Immature natural killer cell (primary cell): Measurements from ENCODE around the gene ABCC8. TPM values are rescaled to one million over a fixed set of nuclear protein-coding genes. Genes with fewer than 3 reads are reported as not detected.

ENCODE experiments used
- DNase-seq, 3 donors: peaks; one replicate each; pipeline ENCODE4 v3.0.0; 2022; ENCODE audit warnings: mixed read lengths in 1 of 3
- H3K27ac Mint-ChIP-seq, 6 donors: one replicate each; pipeline ENCODE4 v1.8.0; 2020; ENCODE audit warnings: mixed read lengths in 6 of 6, mild to moderate bottlenecking in 5 of 6, inconsistent platforms in 4 of 6, moderate library complexity in 3 of 6
- H3K27me3 Mint-ChIP-seq, 3 donors: one replicate each; pipeline ENCODE4 v1.8.0; 2020 to 2021; ENCODE audit warnings: low read depth in 3 of 3, mild to moderate bottlenecking in 3 of 3, mixed read lengths in 3 of 3, moderate library complexity in 3 of 3, inconsistent platforms in 1 of 3
- H3K36me3 Mint-ChIP-seq, 3 donors: one replicate each; pipeline ENCODE4 v1.8.0; 2020; ENCODE audit warnings: mixed read lengths in 3 of 3, inconsistent platforms in 2 of 3, mild to moderate bottlenecking in 2 of 3
- H3K4me1 Mint-ChIP-seq, 2 donors: one replicate each; pipeline ENCODE4 v1.8.0; 2020; ENCODE audit warnings: inconsistent platforms in 2 of 2, mild to moderate bottlenecking in 2 of 2, mixed read lengths in 2 of 2, moderate library complexity in 1 of 2
- H3K4me3 Mint-ChIP-seq, 5 donors: one replicate each; pipeline ENCODE4 v1.8.0; 2020; ENCODE audit warnings: mild to moderate bottlenecking in 5 of 5, mixed read lengths in 5 of 5, inconsistent platforms in 3 of 5, moderate library complexity in 3 of 5
- H3K9me3 Mint-ChIP-seq, 6 donors: one replicate each; pipeline ENCODE4 v1.8.0; 2020; ENCODE audit warnings: mild to moderate bottlenecking in 6 of 6, mixed read lengths in 6 of 6, inconsistent platforms in 4 of 6, moderate library complexity in 3 of 6
- polyA plus RNA-seq, 3 donors: library from polyadenylated mRNA; unstranded; fragments of 300-500 nt; fragmentation: Illumina TruSeq; gene quantifications; one replicate each; pipeline ENCODE4 v1.2.3, GENCODE V29; 2021

The ABCC8 gene
- polyA plus RNA-seq, 3 donors from 2014 or later, result not detected

DNA sequence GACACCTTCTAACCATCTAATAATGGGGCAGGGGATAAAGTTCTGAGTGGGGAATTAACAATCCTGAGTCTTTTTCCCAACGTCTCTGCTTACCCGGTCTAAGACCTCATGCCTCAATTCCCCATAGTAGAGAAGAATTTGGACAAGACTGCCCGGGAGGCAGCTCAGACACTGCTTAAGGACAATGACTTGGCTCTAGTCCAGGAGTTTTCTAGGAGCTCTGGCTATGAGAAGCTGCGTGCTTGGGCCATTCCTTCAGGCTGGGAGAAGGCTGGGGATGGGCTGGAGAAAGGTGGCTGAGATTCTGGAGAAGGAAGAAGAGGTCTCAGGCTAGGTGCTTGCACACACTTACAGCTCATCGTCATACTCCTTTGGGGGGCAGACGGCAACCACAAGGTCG, 19.8 kb upstream of the ABCC8 start:
- Mint-ChIP-seq H3K4me3 (no peak overlapping the region), H3K9me3 (no peaks in the 10 kb centered on the region), H3K36me3 (no peaks in the 10 kb centered on the region), H3K4me1 (no peaks in the 10 kb centered on the region), H3K27ac (no peak overlapping the region), H3K27me3 (peaks cover 0 to 7% (median 5%) of the 10 kb centered on the region in 3 donors)
- DNase-seq, result no peak

GRCh38 chr11:17494019-17494418, 17.4 kb upstream of the ABCC8 start:
- Mint-ChIP-seq H3K27me3 (peaks cover 0 to 10% (median 3%) of the 10 kb centered on the region in 3 donors), H3K27ac (no peak overlapping the region), H3K36me3 (no peaks in the 10 kb centered on the region), H3K4me3 (no peak overlapping the region), H3K4me1 (no peaks in the 10 kb centered on the region), H3K9me3 (no peaks in the 10 kb centered on the region)
- no peak for DNase-seq

GRCh38 chr11:17490938-17491337, 14.3 kb upstream of the ABCC8 start:
- Mint-ChIP-seq H3K4me3 (no peak overlapping the region), H3K27me3 (peaks cover 0 to 10% (median 3%) of the 10 kb centered on the region in 3 donors), H3K9me3 (no peaks in the 10 kb centered on the region), H3K27ac (peak overlapping the region in 1 of 6 donors; percentile 31), H3K36me3 (no peaks in the 10 kb centered on the region), H3K4me1 (no peaks in the 10 kb centered on the region)
- DNase-seq, result no peak

DNA sequence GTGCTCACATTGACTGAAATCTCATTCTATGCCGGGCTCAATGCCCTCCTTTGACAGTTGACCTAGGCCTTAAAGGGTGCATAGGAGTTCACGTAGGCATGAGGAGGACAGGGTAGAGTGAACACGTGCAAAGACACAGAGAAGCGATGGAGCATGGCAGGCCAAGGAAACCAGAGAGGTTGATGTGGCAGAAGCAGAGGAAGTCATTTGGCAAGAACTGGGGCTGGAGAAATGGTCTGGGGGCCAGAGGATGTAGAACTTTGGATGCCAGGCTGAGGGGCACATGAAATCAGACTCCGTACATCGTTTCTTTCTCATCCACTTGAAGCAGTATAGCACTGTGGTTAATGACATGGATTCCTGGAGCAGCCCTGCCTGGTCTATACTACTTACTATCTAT, 13.6 kb upstream of the ABCC8 start:
- H3K27ac Mint-ChIP-seq, result no peak overlapping the region
- H3K9me3 Mint-ChIP-seq, result no peaks in the 10 kb centered on the region
- H3K36me3 Mint-ChIP-seq, result no peaks in the 10 kb centered on the region
- H3K4me1 Mint-ChIP-seq, result no peaks in the 10 kb centered on the region
- peaks cover 0 to 8% (median 4%) of the 10 kb centered on the region in 3 donors for H3K27me3 Mint-ChIP-seq
- DNase-seq, result no peak
- no peak overlapping the region for H3K4me3 Mint-ChIP-seq

DNA sequence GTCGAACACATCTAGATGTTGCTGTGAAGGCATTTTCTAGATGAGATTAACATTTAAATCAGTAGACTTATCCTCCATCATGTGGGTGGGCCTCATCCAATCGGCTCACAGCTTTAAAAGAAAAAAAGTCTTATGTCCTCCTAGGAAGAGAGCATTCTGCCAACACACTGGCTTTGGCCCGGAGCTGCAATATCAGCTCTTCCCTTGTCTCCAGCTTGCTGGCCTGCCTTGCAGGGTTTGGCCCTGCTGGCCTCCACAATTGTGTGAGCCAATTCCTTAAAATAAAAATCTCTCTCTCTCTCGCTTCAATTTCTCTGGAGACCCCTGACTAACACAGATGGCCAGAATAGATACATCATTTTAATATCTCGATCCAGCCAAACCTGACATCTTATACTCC, 13.1 kb upstream of the ABCC8 start:
- H3K4me1 Mint-ChIP-seq, result no peaks in the 10 kb centered on the region
- H3K36me3 Mint-ChIP-seq, result no peaks in the 10 kb centered on the region
- H3K27ac Mint-ChIP-seq, result no peak overlapping the region
- peaks cover 0 to 8% (median 4%) of the 10 kb centered on the region in 3 donors for H3K27me3 Mint-ChIP-seq
- H3K4me3 Mint-ChIP-seq, result no peak overlapping the region
- no peak for DNase-seq
- no peaks in the 10 kb centered on the region for H3K9me3 Mint-ChIP-seq

- Mint-ChIP-seq H3K27ac (no peak overlapping the region), H3K27me3 (peaks cover 0 to 6% (median 5%) of the 10 kb centered on the region in 3 donors), H3K36me3 (no peaks in the 10 kb centered on the region), H3K4me1 (no peaks in the 10 kb centered on the region), H3K9me3 (no peaks in the 10 kb centered on the region), H3K4me3 (no peak overlapping the region)
- DNase-seq, result no peak
These were observed 11.9 kb upstream of the ABCC8 start for GRCh38 chr11:17488563-17488962.

DNA sequence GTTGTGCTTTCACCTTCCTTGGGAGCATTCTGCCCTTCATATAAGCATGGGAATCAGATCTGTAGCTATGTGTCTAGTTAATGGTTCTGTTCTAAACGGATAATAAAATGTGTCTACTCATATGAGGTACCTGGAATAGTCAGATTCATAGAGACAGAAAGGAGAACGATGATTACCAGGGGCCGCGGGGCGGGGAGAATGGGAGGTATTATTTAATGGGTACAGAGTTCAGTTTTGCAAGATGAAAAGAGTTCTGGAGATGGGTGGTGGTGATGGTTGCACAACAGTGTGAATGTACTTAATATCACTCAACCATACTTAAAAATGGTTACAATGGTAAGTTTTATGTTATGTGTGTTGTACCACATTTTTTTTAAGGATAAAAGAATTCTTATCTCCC, 10.0 kb upstream of the ABCC8 start:
- no peak for DNase-seq
- H3K27ac Mint-ChIP-seq, result no peak overlapping the region
- H3K4me1 Mint-ChIP-seq, result no peaks in the 10 kb centered on the region
- H3K9me3 Mint-ChIP-seq, result no peaks in the 10 kb centered on the region
- H3K36me3 Mint-ChIP-seq, result no peaks in the 10 kb centered on the region
- H3K4me3 Mint-ChIP-seq, result no peak overlapping the region
- H3K27me3 Mint-ChIP-seq, result peaks cover 0 to 6% (median 5%) of the 10 kb centered on the region in 3 donors

GRCh38 chr11:17483505-17483904, 6.9 kb upstream of the ABCC8 start:
- peaks cover 5 to 7% (median 6%) of the 10 kb centered on the region in 3 donors for H3K27me3 Mint-ChIP-seq
- no peak overlapping the region for H3K4me3 Mint-ChIP-seq
- no peak for DNase-seq
- no peaks in the 10 kb centered on the region for H3K4me1 Mint-ChIP-seq
- H3K27ac Mint-ChIP-seq, result no peak overlapping the region
- H3K36me3 Mint-ChIP-seq, result no peaks in the 10 kb centered on the region
- no peaks in the 10 kb centered on the region for H3K9me3 Mint-ChIP-seq

DNA sequence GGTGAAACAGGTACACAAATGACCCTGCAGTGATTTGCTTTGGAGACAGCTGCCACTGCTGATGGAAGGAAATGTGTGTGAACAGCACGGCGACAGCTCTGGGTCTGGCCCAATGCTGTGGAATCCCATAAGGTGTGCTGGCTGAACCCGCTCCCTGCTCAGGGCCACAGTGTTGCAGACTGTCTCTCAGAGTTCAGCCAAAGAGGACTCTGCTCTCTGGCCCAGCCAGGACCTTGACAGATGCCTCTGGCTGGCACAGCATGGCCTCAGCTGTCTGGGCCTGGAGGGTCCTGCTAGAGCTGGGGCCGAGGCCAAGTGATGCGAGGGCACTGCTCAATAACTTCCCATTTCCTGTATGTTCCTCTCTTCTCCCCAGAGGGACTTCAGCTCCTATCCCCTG, 5.3 kb upstream of the ABCC8 start:
- H3K4me1 Mint-ChIP-seq, result no peaks in the 10 kb centered on the region
- H3K4me3 Mint-ChIP-seq, result no peak overlapping the region
- no peak for DNase-seq
- peaks cover 6 to 11% (median 10%) of the 10 kb centered on the region in 3 donors for H3K27me3 Mint-ChIP-seq
- no peak overlapping the region for H3K27ac Mint-ChIP-seq
- no peaks in the 10 kb centered on the region for H3K9me3 Mint-ChIP-seq
- H3K36me3 Mint-ChIP-seq, result no peaks in the 10 kb centered on the region

DNA sequence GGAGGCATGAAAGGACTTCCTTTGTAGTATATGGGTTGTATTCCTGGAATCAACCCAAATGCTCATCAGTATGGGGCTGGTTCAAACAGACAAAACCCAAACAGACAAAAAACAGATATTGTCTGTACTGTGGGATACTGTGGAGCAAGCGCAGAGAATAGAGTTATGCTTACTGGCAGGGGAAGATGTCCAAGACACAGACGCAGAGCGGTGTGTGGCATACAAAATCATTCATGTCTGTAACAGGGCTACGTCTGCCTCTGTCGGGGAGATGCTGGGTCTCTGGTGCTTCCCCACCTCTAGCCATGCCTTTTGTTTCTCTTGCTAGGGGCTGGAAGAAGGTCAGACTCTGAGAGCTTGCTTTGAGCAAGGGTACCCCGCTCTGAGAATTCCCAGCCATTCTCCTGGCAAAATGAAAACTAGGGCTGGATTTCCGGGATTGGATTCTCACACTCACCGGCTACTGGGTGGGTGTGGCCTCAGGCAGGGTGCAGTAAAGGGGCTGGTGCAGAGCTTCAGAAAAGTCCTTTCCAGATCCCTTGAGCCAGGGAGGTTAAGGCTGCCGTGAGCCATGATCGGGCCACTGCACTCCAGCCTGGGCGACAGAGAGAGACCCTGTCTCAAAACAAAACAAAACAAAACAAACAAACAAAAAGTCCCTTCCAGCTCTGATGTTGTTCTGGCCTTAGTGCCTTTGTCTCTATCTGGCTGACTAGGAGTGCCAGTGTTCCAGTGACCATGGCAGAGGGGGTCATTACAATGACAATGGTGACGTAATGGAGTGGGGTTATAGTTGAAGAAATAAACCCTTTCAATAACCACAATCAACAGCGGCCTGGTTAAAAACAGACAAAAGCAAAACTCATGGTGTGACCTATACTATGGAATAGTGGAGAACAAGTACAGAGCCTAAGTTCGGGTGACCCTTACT, 2.9 kb upstream of the ABCC8 start:
- no peak for DNase-seq

GRCh38 chr11:17478070-17478469, 1.4 kb upstream of the ABCC8 start:
- H3K27ac Mint-ChIP-seq, result no peak overlapping the region
- no peaks in the 10 kb centered on the region for H3K9me3 Mint-ChIP-seq
- no peaks in the 10 kb centered on the region for H3K36me3 Mint-ChIP-seq
- DNase-seq, result no peak
- H3K27me3 Mint-ChIP-seq, result peaks cover 15 to 22% (median 18%) of the 10 kb centered on the region in 3 donors
- H3K4me1 Mint-ChIP-seq, result no peaks in the 10 kb centered on the region
- H3K4me3 Mint-ChIP-seq, result no peak overlapping the region

More for the DNA sequence above, 2.9 kb upstream of the ABCC8 start:
- no peak overlapping the region for H3K4me3 Mint-ChIP-seq
- no peaks in the 10 kb centered on the region for H3K4me1 Mint-ChIP-seq
- no peaks in the 10 kb centered on the region for H3K36me3 Mint-ChIP-seq
- no peak overlapping the region for H3K27ac Mint-ChIP-seq
- no peaks in the 10 kb centered on the region for H3K9me3 Mint-ChIP-seq
- H3K27me3 Mint-ChIP-seq, result peaks cover 10 to 13% (median 13%) of the 10 kb centered on the region in 3 donors

- Mint-ChIP-seq H3K36me3 (no peaks in the 10 kb centered on the region), H3K27ac (no peak overlapping the region), H3K4me3 (no peak overlapping the region), H3K27me3 (peaks cover 15 to 22% (median 19%) of the 10 kb centered on the region in 3 donors), H3K9me3 (no peaks in the 10 kb centered on the region), H3K4me1 (no peaks in the 10 kb centered on the region)
- no peak for DNase-seq
These were observed 716 bp upstream of the ABCC8 start for GRCh38 chr11:17477361-17477760.

GRCh38 chr11:17477084-17477333, 364 bp upstream of the ABCC8 start:
- no peak overlapping the region for H3K4me3 Mint-ChIP-seq
- H3K4me1 Mint-ChIP-seq, result no peaks in the 10 kb centered on the region
- no peak overlapping the region for H3K27ac Mint-ChIP-seq
- peaks cover 15 to 22% (median 19%) of the 10 kb centered on the region in 3 donors for H3K27me3 Mint-ChIP-seq
- H3K36me3 Mint-ChIP-seq, result no peaks in the 10 kb centered on the region
- no peaks in the 10 kb centered on the region for H3K9me3 Mint-ChIP-seq
- no peak for DNase-seq

GRCh38 chr11:17475666-17476316, 854 bp downstream of the ABCC8 start:
- Mint-ChIP-seq H3K4me1 (no peaks in the 10 kb centered on the region), H3K36me3 (no peaks in the 10 kb centered on the region), H3K27me3 (peaks cover 15 to 25% (median 19%) of the 10 kb centered on the region in 3 donors), H3K4me3 (no peak overlapping the region), H3K27ac (no peak overlapping the region), H3K9me3 (no peaks in the 10 kb centered on the region)
- no peak for DNase-seq
